ENCODE data around the gene SHISA5. TPM values are rescaled to one million over a fixed set of nuclear protein-coding genes. Genes with fewer than 3 reads are reported as not detected.

The SHISA5 gene
- total RNA-seq, 1 experiment from 2014 or later: 195 TPM

GRCh38 chr3:48419597-48419996 lies 84.4 kb downstream of the SHISA5 start:
- Histone ChIP-seq H3K4me3 (ENCODE audit: insufficient read depth, low read depth, low read length) (no peak overlapping the region), H3K27me3 (ENCODE audit: control insufficient read depth, insufficient read depth, low read length) (no peaks in the 10 kb centered on the region; the same call in 1 of the 2 replicates), H3K36me3 (replicated peaks; ENCODE audit: control insufficient read depth, insufficient read depth, low read length) (peaks cover 31% of the 10 kb centered on the region)
- no peak for DNase-seq

- H3K4me3 ChIP-seq (ENCODE audit: insufficient read depth, low read depth, low read length): no peak overlapping the region
- H3K27me3 ChIP-seq (ENCODE audit: control insufficient read depth, insufficient read depth, low read length): no peaks in the 10 kb centered on the region; the same call in 1 of the 2 replicates
- DNase-seq: no peak
- peaks cover 34% of the 10 kb centered on the region for H3K36me3 ChIP-seq (replicated peaks; ENCODE audit: control insufficient read depth, insufficient read depth, low read length)
These were observed 84.8 kb downstream of the SHISA5 start for GRCh38 chr3:48419149-48419548.

GRCh38 chr3:48418651-48419050 lies 85.3 kb downstream of the SHISA5 start:
- no peak overlapping the region for H3K4me3 ChIP-seq (ENCODE audit: insufficient read depth, low read depth, low read length)
- no peaks in the 10 kb centered on the region; the same call in 1 of the 2 replicates for H3K27me3 ChIP-seq (ENCODE audit: control insufficient read depth, insufficient read depth, low read length)
- DNase-seq: no peak
- peaks cover 37% of the 10 kb centered on the region for H3K36me3 ChIP-seq (replicated peaks; ENCODE audit: control insufficient read depth, insufficient read depth, low read length)

GRCh38 chr3:48418140-48418539 lies 85.8 kb downstream of the SHISA5 start:
- Histone ChIP-seq H3K4me3 (ENCODE audit: insufficient read depth, low read depth, low read length) (no peak overlapping the region), H3K36me3 (replicated peaks; ENCODE audit: control insufficient read depth, insufficient read depth, low read length) (peaks cover 40% of the 10 kb centered on the region), H3K27me3 (ENCODE audit: control insufficient read depth, insufficient read depth, low read length) (no peaks in the 10 kb centered on the region; the same call in 1 of the 2 replicates)
- no peak for DNase-seq

Other genes starting within 250 kb of the SHISA5 start
- 24.2 and 29.7 TPM in 2 replicates for gene NME6, start 202.8 kb downstream of the SHISA5 start, total RNA-seq (2014; rRNA removed; shearing (Covaris generic))
- not detected in 2 replicates for gene SPINK8, start 170.5 kb downstream of the SHISA5 start, total RNA-seq (2014; rRNA removed; shearing (Covaris generic))
- gene FBXW12, start 132.0 kb downstream of the SHISA5 start, total RNA-seq (2014; rRNA removed; shearing (Covaris generic)): 0.07 and 0.67 TPM in 2 replicates
- 46.5 and 65.7 TPM in 2 replicates for gene PLXNB1, start 74.1 kb downstream of the SHISA5 start, total RNA-seq (2014; rRNA removed; shearing (Covaris generic))
- 51.4 and 59.1 TPM in 2 replicates for gene CCDC51, start 64.1 kb downstream of the SHISA5 start, total RNA-seq (2014; rRNA removed; shearing (Covaris generic))
- gene TMA7, start 63.9 kb downstream of the SHISA5 start, total RNA-seq (2014; rRNA removed; shearing (Covaris generic)): 222 and 264 TPM in 2 replicates
- 13.4 and 18.5 TPM in 2 replicates for gene ATRIP, start 57.4 kb downstream of the SHISA5 start, total RNA-seq (2014; rRNA removed; shearing (Covaris generic))
- 11.4 and 22.0 TPM in 2 replicates for gene PFKFB4, start 52.6 kb upstream of the SHISA5 start, total RNA-seq (2014; rRNA removed; shearing (Covaris generic))
- 0.15 and 0.69 TPM in 2 replicates for gene UCN2, start 59.6 kb upstream of the SHISA5 start, total RNA-seq (2014; rRNA removed; shearing (Covaris generic))
- gene COL7A1, start 91.2 kb upstream of the SHISA5 start, total RNA-seq (2014; rRNA removed; shearing (Covaris generic)): 19.4 and 29.4 TPM in 2 replicates
- gene UQCRC1, start 105.5 kb upstream of the SHISA5 start, total RNA-seq (2014; rRNA removed; shearing (Covaris generic)): 492 and 610 TPM in 2 replicates
- gene TMEM89, start 117.6 kb upstream of the SHISA5 start, total RNA-seq (2014; rRNA removed; shearing (Covaris generic)): 0.78 TPM in 1 of 2 replicates, not detected in the other
- gene SLC26A6, start 131.3 kb upstream of the SHISA5 start, total RNA-seq (2014; rRNA removed; shearing (Covaris generic)): 70.5 and 76.0 TPM in 2 replicates
- gene CELSR3, start 158.7 kb upstream of the SHISA5 start, total RNA-seq (2014; rRNA removed; shearing (Covaris generic)): 14.3 and 18.7 TPM in 2 replicates
- 43.8 and 48.8 TPM in 2 replicates for gene NCKIPSD, start 181.7 kb upstream of the SHISA5 start, total RNA-seq (2014; rRNA removed; shearing (Covaris generic))
- gene IP6K2, start 213.0 kb upstream of the SHISA5 start, total RNA-seq (2014; rRNA removed; shearing (Covaris generic)): 93.8 and 107 TPM in 2 replicates

Data from H7 (cell line).